ENCODE results near the gene HTR2C.
"Not testable (repeated sequence)": the region's sequence is repeated elsewhere in the genome, so short reads cannot be mapped to it uniquely, and the experiment has no call there.

HTR2C gene

GRCh38 chrX:114583646-114584374, at the start of gene HTR2C:
HTR2C (plus strand) TSS chrX:114584086; CDS start chrX:114726937, 142,851 bp downstream.
- no peak for DNase-seq

GRCh38 chrX:114580336-114580735, 3.5 kb upstream of the HTR2C start:
- no peak for DNase-seq

- no peak for DNase-seq
Measured at GRCh38 chrX:114581528-114582263, 2.2 kb upstream of the HTR2C start.

GRCh38 chrX:114582264-114582632, 1.6 kb upstream of the HTR2C start:
- no peak for DNase-seq

- DNase-seq: no peak
Measured at GRCh38 chrX:114582698-114583395, 1.0 kb upstream of the HTR2C start.

GRCh38 chrX:114584375-114584943, 573 bp downstream of the HTR2C start:
- no peak for DNase-seq

- DNase-seq: no peak
Measured at GRCh38 chrX:114584983-114585842, 1.3 kb downstream of the HTR2C start.

- no peak for DNase-seq
Measured at GRCh38 chrX:114591121-114591520, 7.2 kb downstream of the HTR2C start.

GRCh38 chrX:114599305-114599704, 15.4 kb downstream of the HTR2C start:
- no peak for DNase-seq

GRCh38 chrX:114599911-114600310, 16.0 kb downstream of the HTR2C start:
- no peak for DNase-seq

GRCh38 chrX:114606619-114607018, 22.7 kb downstream of the HTR2C start:
- not testable (repeated sequence) for DNase-seq

- peak; percentile 12 to 31 for DNase-seq
Measured at GRCh38 chrX:114611018-114611619, 27.2 kb downstream of the HTR2C start.

GRCh38 chrX:114615765-114616164, 31.9 kb downstream of the HTR2C start:
- no peak for DNase-seq

- no peak for DNase-seq
Measured at GRCh38 chrX:114619874-114620273, 36.0 kb downstream of the HTR2C start.

- DNase-seq: no peak
Measured at GRCh38 chrX:114626323-114626722, 42.4 kb downstream of the HTR2C start.

- DNase-seq: no peak
Measured at GRCh38 chrX:114635986-114636385, 52.1 kb downstream of the HTR2C start.

- no peak for DNase-seq
Measured at GRCh38 chrX:114650351-114650750, 66.5 kb downstream of the HTR2C start.

- DNase-seq: no peak
Measured at GRCh38 chrX:114675365-114675764, 91.5 kb downstream of the HTR2C start.

GRCh38 chrX:114700533-114700932, 116.6 kb downstream of the HTR2C start:
- DNase-seq: not testable (repeated sequence)

- no peak for DNase-seq
Measured at GRCh38 chrX:114709406-114709805, 125.5 kb downstream of the HTR2C start.

GRCh38 chrX:114710571-114710970, 126.7 kb downstream of the HTR2C start:
- DNase-seq: no peak

GRCh38 chrX:114712466-114712865, 128.6 kb downstream of the HTR2C start:
- DNase-seq: no peak
